Measurements from ENCODE around the gene GDPGP1. TPM values are rescaled to one million over a fixed set of nuclear protein-coding genes. Genes with fewer than 3 reads are reported as not detected.
A peak's percentile ranks its signal among the peaks of the same experiment; 100 is the strongest.
"Not testable (repeated sequence)": the region's sequence is repeated elsewhere in the genome, so short reads cannot be mapped to it uniquely, and the experiment has no call there.

The GDPGP1 gene
- 13.7 and 15.1 TPM in 2 replicates for total RNA-seq (2014; rRNA removed; shearing (Covaris generic))

- peak; percentile 68 for DNase-seq (ENCODE audit: low spot score)
Measured at GRCh38 chr15:90234096-90234988, at the start of gene GDPGP1. TSS of gene GDPGP1 (plus strand) at chr15:90234209. CDS start at chr15:90240909, 6,700 bp downstream.

GRCh38 chr15:90184786-90185704 lies 49.0 kb upstream of the GDPGP1 start:
- peak; percentile 91 for DNase-seq (ENCODE audit: low spot score)

- DNase-seq (ENCODE audit: low spot score) = no peak
Measured at GRCh38 chr15:90187257-90187868, 46.6 kb upstream of the GDPGP1 start.

DNA sequence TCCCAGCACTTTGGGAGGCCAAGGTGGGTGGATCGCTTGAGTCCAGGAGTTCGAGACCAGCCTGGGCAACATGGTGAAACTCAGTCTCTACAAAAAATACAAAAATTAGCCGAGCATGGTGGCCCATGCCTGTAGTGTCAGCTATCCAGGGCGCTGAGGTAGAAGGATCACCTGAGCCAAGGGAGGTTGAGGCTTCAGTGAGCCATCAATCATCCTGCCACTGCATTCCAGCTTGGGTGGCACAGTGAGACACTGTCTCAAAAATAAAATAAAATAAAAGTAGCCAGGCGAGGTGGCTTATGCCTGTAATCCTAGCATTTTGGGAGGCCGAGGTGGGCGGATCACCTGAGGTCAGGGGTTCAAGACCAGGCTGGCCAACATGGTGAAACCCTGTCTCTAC lies 45.9 kb upstream of the GDPGP1 start:
- DNase-seq (ENCODE audit: low spot score) = not testable (repeated sequence)

GRCh38 chr15:90188914-90189748 lies 44.9 kb upstream of the GDPGP1 start:
- DNase-seq (ENCODE audit: low spot score) = no peak

DNA sequence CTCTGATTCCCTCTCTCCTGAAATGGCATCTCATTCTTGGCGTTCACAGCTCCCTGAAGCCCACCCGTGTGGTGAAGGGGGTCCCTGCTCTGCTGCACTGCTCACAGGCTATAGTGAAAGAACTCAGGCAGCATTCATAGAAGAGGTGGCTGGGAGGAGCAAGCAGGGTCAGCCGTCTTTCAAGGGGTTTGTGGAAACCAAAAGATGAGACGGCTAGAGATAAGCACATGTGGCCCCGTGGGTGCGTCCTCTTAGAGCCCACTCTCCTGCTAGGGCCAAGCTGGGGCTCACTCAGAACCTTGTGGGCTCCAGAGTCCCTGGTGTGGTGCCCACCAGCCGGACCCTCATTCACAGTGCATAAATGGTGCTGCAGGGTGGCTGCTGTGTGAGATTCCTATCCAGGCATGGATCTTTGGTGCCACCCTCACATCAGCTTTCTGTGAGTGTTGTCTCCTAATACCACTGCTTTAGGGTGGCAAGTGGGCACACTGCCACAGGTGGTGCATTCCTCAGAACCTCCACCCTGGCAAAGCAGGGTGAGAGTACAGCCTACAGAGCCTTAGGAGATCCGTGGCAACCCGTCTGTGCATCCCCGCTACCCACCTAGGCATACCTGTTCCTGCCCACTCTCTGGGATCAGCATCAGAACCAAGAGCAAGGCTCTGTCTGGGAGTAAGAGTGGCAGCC lies 44.1 kb upstream of the GDPGP1 start:
- peak; percentile 33 for DNase-seq (ENCODE audit: low spot score)

DNA sequence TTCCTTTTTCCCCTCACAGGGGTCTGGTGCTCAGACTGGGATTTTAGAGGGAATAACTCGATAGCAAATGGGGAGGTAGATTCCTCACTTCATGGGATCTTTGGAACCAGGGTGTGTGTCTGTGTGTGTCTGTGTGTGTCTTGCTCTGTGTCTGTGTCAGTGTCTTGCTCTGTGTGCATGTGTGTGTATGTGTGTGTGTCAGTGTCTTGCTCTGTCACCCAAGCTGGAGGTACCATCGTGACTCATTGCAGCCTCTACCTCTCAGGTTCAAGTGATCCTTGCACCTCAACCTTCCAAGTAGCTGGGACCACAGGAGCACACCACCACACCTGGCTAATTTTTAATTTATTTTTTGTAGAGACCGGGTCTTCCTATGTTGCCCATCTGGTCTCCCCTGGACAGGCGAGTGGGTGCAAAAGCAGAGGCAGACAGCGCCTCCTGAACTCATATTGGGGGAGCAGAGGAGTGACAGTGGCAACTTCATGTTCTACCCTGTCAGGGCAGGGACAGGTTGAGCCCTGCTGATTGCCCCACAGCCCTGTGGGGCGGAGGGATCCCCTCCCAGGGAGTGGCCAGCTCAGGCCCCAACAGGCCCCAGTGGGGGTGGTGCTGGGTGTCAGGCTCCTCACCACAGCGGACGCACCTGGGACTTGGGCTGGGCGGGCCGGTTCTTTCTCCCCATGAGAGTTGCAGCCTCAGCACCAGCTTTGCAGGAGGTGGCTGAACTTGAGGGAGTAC lies 43.2 kb upstream of the GDPGP1 start:
- DNase-seq (ENCODE audit: low spot score) = peak; percentile 70

DNA sequence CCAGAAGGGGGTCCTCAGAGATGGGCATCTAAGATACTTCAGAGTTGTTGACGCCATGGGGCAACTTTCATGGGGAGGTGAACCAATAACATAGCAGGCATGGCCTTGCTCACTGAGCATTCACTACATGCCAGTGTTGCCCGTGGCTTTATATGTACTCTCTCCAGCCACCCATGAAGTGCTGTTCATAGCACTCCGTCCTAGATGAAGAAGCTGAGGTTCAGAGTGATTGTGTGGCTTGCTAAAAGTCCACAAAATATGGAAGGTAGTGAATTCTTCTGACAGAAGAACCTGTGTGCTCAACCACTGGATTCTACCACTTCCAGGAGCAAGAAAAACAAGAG lies 42.7 kb upstream of the GDPGP1 start:
- no peak for DNase-seq (ENCODE audit: low spot score)

DNA sequence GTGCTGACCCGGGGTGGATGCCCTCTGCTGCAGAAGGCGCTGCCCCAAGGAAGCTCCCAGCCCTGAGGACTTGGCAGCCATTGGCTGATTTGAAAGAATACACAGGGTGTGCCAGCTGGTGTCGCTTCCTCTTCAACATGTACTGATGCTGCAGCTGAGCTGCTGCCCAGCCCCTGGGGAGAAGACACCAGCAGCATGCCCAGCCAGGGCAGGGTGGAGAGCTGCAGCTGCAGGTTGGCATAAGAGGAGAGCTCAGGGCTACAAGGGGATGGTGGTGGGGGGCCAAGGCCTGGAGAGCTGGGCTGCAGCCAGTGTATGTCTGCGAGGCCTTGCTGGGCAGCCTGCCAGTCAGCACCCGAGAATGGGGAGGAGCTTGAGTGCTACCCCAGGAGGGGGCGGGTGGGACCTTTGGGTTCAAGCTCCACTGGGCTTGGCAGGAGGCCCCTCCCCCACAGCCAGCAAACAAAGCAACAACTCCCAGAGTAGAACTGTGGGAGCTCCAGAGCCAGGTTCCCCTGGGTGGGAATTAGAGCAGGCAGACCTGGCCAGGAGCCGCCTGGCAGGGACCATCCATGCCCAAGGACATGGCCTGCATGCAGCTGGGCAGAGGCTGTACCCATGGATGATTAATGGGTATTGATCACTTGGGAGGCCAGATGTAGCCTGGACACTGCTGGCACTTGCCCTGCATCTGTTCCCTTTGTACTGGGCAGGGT lies 42.1 kb upstream of the GDPGP1 start:
- peak; percentile 90 for DNase-seq (ENCODE audit: low spot score)

DNA sequence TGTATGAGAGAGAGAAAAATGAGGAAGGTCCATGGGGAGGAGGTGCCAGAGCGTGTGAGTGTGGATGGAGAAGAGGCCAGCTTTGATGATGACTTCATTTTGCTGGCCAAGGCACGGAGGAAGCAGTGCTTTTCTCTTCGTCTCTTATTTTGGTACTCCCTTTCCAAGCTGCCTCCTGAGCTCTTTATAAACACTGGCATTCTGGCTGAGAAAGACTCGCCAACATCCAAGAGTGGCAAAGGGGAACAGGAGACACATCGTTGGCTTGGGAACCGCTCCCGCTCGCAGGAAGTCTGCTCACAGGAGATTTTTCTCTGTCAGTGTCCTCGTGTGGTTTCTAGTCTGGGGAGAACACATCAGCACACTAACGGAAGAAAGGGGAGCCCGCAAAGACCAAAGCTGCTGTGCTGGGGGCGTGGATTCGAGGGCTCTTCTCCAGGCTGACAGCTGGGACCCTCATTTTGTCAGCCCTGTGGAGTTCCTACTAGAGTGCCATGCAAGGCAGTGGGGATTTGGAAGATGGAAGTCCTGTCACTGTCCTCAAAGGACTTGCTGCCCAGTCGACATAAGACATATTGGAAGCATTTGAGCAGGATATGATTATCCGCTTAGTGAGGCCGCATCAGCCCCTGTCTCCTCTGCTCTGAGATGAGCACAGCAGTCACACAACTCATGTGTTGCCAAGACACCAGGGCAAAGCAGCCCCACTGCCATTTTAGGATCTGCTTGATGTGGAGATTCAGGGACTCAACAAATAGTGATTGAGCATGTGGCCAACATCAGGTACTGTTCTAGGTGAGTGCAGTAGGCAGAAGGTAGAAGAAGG lies 40.8 kb upstream of the GDPGP1 start:
- no peak for DNase-seq (ENCODE audit: low spot score)

DNA sequence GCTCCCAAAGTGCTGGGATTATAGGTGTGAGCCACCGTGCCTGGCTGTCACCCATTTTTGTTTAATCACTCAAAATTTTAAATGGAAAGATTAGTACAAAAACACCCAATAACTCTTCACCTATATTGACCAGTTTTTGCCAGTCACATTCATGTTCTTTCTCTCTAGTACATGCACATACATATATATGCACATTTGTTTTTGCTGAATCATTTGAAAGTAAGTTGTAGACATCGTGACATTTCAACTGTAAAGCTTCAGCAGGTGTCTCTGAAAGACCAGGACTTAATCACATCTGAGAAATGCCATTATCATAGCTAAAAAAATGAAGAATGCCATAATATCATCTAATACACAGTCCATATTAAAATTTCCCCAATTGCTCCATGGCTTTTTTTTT lies 39.4 kb upstream of the GDPGP1 start:
- DNase-seq (ENCODE audit: low spot score) = no peak

DNA sequence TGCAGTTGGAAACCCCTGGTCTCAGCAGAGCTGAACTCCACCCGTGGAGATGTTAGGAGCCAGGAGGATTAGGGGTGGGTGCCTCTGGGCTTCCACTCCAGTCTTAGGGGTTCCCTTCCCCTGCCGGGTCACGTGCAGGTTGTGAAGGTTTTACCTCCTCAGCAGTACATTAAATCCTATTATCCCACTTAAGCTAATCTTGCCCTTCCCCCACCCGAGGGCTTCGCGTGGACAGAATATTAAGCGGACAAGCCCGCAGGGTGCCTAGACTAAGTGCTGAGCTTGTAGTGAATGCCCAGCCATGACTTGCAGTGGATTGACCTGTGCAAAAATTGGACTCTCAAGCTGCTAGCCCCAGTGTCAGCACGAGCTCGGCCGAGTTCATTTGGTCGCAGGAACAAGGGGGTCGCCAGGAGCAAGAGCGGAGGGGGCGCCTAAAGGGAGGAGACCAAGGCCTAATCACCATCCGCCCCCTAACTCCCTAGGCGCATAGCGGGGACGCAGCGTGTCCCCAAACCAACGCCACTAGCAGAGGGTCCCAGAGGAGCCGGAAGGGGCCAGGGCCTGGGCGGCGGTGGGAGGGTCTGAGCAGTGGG lies 33.4 kb upstream of the GDPGP1 start:
- peak; percentile 23 for DNase-seq (ENCODE audit: low spot score)

DNA sequence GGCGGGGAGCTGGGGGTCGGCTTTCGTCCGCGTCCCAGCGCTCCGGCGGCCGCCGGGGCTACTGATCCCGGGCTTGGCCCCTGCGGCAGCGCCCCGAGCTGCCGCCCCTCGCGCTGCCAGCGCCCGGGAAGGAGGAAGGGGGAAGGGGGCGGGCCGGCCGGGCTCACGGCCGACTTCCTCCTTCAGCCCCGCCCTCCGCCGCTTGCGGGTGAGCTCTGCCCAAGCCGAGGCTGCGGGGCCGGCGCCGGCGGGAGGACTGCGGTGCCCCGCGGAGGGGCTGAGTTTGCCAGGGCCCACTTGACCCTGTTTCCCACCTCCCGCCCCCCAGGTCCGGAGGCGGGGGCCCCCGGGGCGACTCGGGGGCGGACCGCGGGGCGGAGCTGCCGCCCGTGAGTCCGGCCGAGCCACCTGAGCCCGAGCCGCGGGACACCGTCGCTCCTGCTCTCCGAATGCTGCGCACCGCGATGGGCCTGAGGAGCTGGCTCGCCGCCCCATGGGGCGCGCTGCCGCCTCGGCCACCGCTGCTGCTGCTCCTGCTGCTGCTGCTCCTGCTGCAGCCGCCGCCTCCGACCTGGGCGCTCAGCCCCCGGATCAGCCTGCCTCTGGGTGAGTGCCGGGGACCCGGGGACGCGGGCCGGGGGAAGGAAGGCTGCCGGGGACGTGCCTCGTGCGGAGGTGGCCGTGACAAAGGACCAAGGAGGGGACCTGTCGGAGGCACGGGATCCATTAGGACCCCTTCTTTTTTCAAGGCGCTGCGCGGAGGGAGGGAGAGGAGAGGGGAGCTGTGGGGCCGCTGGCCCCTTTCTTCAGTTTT lies 32.7 kb upstream of the GDPGP1 start, which contains the start of gene SEMA4B:
TSS of gene SEMA4B (plus strand) at position 201 of the 814 bp plus-strand sequence. CDS start at position 450, 249 bp downstream.
- peak; percentile 84 for DNase-seq (ENCODE audit: low spot score)

DNA sequence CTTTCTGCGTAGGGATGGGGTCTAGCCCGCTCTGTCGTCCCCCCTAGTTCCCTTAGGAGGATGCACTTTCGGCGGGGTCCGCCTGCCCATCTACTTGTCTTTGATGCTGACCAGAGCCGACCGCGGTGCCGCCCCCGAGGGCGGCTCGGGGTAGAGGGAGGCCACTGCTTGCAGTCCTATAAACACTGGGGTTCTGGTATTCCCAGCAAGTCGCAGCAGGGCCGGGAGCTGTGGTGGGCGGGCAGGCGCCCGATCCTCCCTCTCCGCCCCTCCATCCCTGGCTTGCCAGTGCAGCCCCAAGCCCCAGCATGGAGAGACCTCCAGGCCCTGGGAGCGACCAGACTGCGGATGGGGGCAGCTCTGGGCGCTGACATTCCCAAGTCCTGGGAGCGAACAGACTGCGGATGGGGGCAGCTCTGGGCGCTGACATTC lies 32.0 kb upstream of the GDPGP1 start:
- DNase-seq (ENCODE audit: low spot score) = no peak

GRCh38 chr15:90202929-90203328 lies 31.1 kb upstream of the GDPGP1 start:
- DNase-seq (ENCODE audit: low spot score) = no peak

DNA sequence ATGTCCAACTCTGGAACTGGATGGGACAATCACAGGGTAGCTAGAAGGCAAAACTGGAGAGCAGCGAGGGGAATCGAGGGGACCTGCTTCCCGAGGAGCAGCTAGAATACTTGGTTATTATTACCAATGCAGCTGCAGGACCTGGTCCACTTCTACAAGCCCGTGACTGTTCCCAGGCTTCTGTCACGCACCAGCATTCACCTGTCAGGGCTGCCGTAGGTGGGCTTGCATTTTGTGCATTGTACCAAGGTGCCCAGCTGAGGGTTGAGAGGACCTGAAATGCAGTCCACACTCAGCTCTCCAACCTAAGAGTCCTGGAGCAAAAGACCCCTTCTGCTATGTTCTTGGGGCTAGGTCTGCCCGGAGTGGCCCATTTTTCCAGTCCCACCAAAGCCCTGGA lies 30.5 kb upstream of the GDPGP1 start:
- no peak for DNase-seq (ENCODE audit: low spot score)

DNA sequence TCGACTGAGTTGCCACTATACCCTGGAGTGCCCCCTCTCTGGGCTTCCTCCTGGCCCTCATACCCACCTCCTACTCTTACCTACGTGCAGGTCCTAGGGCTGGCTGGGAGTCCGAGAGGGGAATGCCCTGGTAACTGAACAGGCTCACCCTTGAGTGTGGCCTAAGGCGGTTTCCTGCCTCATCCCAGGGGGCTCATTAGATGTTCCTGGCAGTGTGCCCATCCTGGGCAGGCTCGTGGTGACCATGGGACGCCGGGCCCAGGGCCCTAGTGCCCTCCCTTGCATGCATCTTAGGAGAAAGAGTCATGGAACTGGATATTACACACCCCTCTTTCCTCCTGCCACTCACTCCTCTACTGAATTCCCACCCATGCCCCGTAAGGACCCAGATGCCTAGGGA lies 30.1 kb upstream of the GDPGP1 start:
- DNase-seq (ENCODE audit: low spot score) = no peak
